K562 (cell line): ENCODE data around the gene KARS1. TPM values are rescaled to one million over a fixed set of nuclear protein-coding genes. Genes with fewer than 3 reads are reported as not detected.
A peak's percentile ranks its signal among the peaks of the same experiment; 100 is the strongest.

ENCODE experiments used
- ADNP ChIP-seq: fragments of 200-800 bp; sonication (Bioruptor generic); IDR thresholded peaks from 2 replicates; pipeline ENCODE4 v1.6.1; 2016; ENCODE audit warnings: missing genetic modification characterization, missing compliant biosample characterization
- BHLHE40 ChIP-seq: IDR thresholded peaks from 2 replicates; pipeline ENCODE4 v1.6.1; 2011; ENCODE audit warnings: low read length, improper control_type of control experiment
- CBX8 ChIP-seq: fragments of 200-600 bp; sonication (generic); IDR thresholded peaks from 2 replicates; pipeline ENCODE4 v1.6.1; 2012; ENCODE audit warnings: borderline replicate concordance, mixed run types, low read depth, mild to moderate bottlenecking, moderate library complexity, mixed read lengths, low read length, control low read depth, inconsistent platforms; ENCODE audit not compliant: poor library complexity, severe bottlenecking; ENCODE audit errors: extremely low read depth
- FOXK1 ChIP-seq: sonication (generic); formaldehyde crosslinking; IDR thresholded peaks from 2 replicates; pipeline ENCODE4 v1.8.0; 2022; ENCODE audit warnings: missing genetic modification reagents, mild to moderate bottlenecking, borderline replicate concordance
- GATAD2B ChIP-seq: fragments of 450-650 bp; IDR thresholded peaks from 2 replicates; pipeline ENCODE4 v1.6.1; 2017; ENCODE audit warnings: mild to moderate bottlenecking, borderline replicate concordance
- GTF2F1 ChIP-seq: IDR thresholded peaks from 2 replicates; pipeline ENCODE4 v1.6.1; 2011; ENCODE audit warnings: low read depth, low read length, improper control_type of control experiment
- HCFC1 ChIP-seq: IDR thresholded peaks from 2 replicates; pipeline ENCODE4 v1.6.1; 2012; ENCODE audit warnings: low read depth, low read length, improper control_type of control experiment
- HIVEP1 ChIP-seq: fragments of 250-450 bp; sonication (Bioruptor Pico); IDR thresholded peaks from 2 replicates; pipeline ENCODE4 v1.4.0; 2020; ENCODE audit warnings: mild to moderate bottlenecking
- KDM5B ChIP-seq: fragments of 200-600 bp; sonication (generic); IDR thresholded peaks from 2 replicates; pipeline ENCODE4 v1.6.1; 2012; ENCODE audit warnings: low read depth, mild to moderate bottlenecking, moderate library complexity, low read length, control low read depth, inconsistent platforms; ENCODE audit not compliant: insufficient replicate concordance
- NCOA1 ChIP-seq: fragments of 450-650 bp; IDR thresholded peaks from 2 replicates; pipeline ENCODE4 v1.6.1; 2016; ENCODE audit warnings: low read depth
- POLR2G ChIP-seq: fragments of 200-400 bp; formaldehyde crosslinking; IDR thresholded peaks from 2 replicates; pipeline ENCODE4 v1.6.1; 2017; ENCODE audit warnings: low read depth, mild to moderate bottlenecking, antibody characterized with exemption, low read length, moderate library complexity
- POU5F1 ChIP-seq: fragments of 150-350 bp; IDR thresholded peaks from 2 replicates; pipeline ENCODE4 v1.6.1; 2014; ENCODE audit warnings: borderline replicate concordance, low read length, low read depth, mild to moderate bottlenecking; ENCODE audit not compliant: partially characterized antibody
- ZKSCAN3 ChIP-seq: fragments of 250-450 bp; sonication (Bioruptor Pico); IDR thresholded peaks from 2 replicates; pipeline ENCODE4 v1.4.0; 2020
- ZNF212 ChIP-seq: fragments of 450-650 bp; formaldehyde crosslinking; IDR thresholded peaks from 2 replicates; pipeline ENCODE4 v1.4.0; 2020; ENCODE audit warnings: mild to moderate bottlenecking
- polyA plus RNA-seq, 8 experiments: library from polyadenylated mRNA; depleted of rRNA in 4 of 8; stranded (reverse) in 5 of 8; unstranded in 3 of 8; fragments of >200 nt; fragmentation: Nextera tagmentation in 2 of 8; fragmentation: Illumina TruSeq in 1 of 8; extraction: Ambion mirVana in 2 of 8; extraction: Trizol in 1 of 8; gene quantifications; 2 replicates each; pipeline versions ENCODE4 v1.2.1 to v1.2.3, GENCODE V29; 2011 to 2014; ENCODE audit warnings: inconsistent platforms in 1 of 8, missing spikeins in 1 of 8
- total RNA-seq, 7 experiments: library from RNA; depleted of rRNA in 6 of 7; stranded (reverse); fragments of >200 nt in 6 of 7; fragmentation: Illumina TruSeq in 2 of 7; extraction: Trizol in 2 of 7; gene quantifications; 2 replicates each; pipeline versions ENCODE4 v1.2.1 to v1.2.3, GENCODE V29; 2011 to 2021; ENCODE audit warnings: low replicate concordance in 1 of 7
- TF ChIP-seq, protein P1 (sequence below): fragments of 250-450 bp; sonication (Bioruptor Pico); IDR thresholded peaks from 2 replicates; pipeline ENCODE4 v1.4.0; 2020; ENCODE audit warnings: mild to moderate bottlenecking, moderate library complexity
- TF ChIP-seq, protein P2 (sequence below): fragments of 250-450 bp; sonication (Bioruptor Pico); IDR thresholded peaks from 2 replicates; pipeline ENCODE4 v1.8.0; 2022; ENCODE audit warnings: inconsistent platforms
- TF ChIP-seq, protein P3 (sequence below): fragments of 450-650 bp; IDR thresholded peaks from 2 replicates; pipeline ENCODE4 v1.6.1; 2016; ENCODE audit warnings: low read depth, mild to moderate bottlenecking, moderate library complexity
- TF ChIP-seq, protein P4 (sequence below): sonication (generic); formaldehyde crosslinking; IDR thresholded peaks from 2 replicates; pipeline ENCODE4 v1.8.1; 2023; ENCODE audit warnings: mild to moderate bottlenecking, missing genetic modification reagents
- TF ChIP-seq, protein P5 (sequence below): fragments of 450-650 bp; formaldehyde crosslinking; IDR thresholded peaks from 2 replicates; pipeline ENCODE4 v1.4.0; 2020; ENCODE audit warnings: mild to moderate bottlenecking, moderate library complexity

KARS1 gene
- total and polyA plus RNA-seq, 9 of the 15 experiments (the other 6 are each of a cell fraction or from before 2014, with no cell fraction given): 223 to 386 (median 304) TPM

DNA sequence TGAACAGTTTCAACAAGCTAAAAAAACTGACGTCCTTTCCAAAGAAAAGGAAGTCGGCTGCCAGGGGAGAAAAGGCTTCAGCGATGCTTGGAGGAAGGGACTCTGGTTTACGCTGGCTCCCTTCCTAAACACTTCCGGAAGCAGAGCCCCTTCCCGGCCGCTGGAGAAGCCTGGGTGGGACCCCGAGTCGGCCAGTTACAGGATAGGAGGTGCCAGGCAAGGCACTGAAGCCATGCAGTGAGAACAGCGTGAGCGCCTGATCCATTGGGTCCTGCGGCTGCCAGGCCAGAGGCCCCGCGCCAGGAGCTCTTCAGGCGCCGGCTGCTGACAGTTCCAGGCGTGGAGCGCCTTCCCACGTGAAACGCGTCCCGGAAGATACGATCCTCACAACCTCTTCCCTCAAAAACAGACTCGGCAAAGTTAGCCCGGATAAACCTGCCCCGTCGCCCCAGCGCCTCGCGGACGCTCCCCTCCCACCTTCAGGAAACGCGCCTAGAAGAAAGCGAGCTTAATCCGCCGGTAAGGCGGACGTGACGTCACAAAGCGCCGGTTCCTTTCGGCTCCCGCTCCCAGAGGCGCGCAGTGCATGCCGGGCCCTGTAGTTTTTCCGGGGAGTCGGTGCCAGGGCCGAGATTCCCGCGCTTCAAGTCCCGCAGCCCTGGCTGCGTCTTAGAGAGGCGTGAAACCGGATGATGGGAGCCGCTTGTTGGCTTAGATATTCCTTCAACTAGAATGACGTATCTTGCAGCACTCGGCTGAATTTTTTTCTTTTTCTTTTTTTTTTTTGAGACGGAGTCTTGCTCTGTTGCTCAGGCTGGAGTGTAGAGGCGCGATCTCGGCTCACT is 24.5 kb downstream of the KARS1 start, which contains the start of gene ADAT1 (continued):
- no peak for TF ChIP-seq HIVEP1 (CRISPR knock-in tag)
- TF ChIP-seq ZKSCAN3 (CRISPR knock-in tag): no peak
- TF ChIP-seq NCOA1: no peak
- no peak for TF ChIP-seq FOXK1
- peak; percentile 94 for TF ChIP-seq POLR2G
- no peak for TF ChIP-seq GTF2F1
- no peak for TF ChIP-seq GATAD2B
- TF ChIP-seq POU5F1: peak; percentile 50
- TF ChIP-seq, protein P1, sequence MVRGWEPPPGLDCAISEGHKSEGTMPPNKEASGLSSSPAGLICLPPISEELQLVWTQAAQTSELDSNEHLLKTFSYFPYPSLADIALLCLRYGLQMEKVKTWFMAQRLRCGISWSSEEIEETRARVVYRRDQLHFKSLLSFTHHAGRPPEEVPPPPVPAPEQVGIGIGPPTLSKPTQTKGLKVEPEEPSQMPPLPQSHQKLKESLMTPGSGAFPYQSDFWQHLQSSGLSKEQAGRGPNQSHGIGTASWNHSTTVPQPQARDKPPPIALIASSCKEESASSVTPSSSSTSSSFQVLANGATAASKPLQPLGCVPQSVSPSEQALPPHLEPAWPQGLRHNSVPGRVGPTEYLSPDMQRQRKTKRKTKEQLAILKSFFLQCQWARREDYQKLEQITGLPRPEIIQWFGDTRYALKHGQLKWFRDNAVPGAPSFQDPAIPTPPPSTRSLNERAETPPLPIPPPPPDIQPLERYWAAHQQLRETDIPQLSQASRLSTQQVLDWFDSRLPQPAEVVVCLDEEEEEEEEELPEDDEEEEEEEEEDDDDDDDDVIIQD (CRISPR knock-in tag): no peak
- TF ChIP-seq BHLHE40: no peak
- TF ChIP-seq, protein P2, sequence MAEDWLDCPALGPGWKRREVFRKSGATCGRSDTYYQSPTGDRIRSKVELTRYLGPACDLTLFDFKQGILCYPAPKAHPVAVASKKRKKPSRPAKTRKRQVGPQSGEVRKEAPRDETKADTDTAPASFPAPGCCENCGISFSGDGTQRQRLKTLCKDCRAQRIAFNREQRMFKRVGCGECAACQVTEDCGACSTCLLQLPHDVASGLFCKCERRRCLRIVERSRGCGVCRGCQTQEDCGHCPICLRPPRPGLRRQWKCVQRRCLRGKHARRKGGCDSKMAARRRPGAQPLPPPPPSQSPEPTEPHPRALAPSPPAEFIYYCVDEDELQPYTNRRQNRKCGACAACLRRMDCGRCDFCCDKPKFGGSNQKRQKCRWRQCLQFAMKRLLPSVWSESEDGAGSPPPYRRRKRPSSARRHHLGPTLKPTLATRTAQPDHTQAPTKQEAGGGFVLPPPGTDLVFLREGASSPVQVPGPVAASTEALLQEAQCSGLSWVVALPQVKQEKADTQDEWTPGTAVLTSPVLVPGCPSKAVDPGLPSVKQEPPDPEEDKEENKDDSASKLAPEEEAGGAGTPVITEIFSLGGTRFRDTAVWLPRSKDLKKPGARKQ (CRISPR knock-in tag): no peak
- TF ChIP-seq HCFC1: peak; percentile 98
- TF ChIP-seq, protein P3, sequence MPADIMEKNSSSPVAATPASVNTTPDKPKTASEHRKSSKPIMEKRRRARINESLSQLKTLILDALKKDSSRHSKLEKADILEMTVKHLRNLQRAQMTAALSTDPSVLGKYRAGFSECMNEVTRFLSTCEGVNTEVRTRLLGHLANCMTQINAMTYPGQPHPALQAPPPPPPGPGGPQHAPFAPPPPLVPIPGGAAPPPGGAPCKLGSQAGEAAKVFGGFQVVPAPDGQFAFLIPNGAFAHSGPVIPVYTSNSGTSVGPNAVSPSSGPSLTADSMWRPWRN: no peak
- peak; percentile 85 for TF ChIP-seq KDM5B
- TF ChIP-seq, protein P4, sequence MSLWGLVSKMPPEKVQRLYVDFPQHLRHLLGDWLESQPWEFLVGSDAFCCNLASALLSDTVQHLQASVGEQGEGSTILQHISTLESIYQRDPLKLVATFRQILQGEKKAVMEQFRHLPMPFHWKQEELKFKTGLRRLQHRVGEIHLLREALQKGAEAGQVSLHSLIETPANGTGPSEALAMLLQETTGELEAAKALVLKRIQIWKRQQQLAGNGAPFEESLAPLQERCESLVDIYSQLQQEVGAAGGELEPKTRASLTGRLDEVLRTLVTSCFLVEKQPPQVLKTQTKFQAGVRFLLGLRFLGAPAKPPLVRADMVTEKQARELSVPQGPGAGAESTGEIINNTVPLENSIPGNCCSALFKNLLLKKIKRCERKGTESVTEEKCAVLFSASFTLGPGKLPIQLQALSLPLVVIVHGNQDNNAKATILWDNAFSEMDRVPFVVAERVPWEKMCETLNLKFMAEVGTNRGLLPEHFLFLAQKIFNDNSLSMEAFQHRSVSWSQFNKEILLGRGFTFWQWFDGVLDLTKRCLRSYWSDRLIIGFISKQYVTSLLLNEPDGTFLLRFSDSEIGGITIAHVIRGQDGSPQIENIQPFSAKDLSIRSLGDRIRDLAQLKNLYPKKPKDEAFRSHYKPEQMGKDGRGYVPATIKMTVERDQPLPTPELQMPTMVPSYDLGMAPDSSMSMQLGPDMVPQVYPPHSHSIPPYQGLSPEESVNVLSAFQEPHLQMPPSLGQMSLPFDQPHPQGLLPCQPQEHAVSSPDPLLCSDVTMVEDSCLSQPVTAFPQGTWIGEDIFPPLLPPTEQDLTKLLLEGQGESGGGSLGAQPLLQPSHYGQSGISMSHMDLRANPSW (CRISPR knock-in tag): 0 out of 2 replicates have a peak, but pooled peaks have one; percentile 82
- TF ChIP-seq, protein P5, sequence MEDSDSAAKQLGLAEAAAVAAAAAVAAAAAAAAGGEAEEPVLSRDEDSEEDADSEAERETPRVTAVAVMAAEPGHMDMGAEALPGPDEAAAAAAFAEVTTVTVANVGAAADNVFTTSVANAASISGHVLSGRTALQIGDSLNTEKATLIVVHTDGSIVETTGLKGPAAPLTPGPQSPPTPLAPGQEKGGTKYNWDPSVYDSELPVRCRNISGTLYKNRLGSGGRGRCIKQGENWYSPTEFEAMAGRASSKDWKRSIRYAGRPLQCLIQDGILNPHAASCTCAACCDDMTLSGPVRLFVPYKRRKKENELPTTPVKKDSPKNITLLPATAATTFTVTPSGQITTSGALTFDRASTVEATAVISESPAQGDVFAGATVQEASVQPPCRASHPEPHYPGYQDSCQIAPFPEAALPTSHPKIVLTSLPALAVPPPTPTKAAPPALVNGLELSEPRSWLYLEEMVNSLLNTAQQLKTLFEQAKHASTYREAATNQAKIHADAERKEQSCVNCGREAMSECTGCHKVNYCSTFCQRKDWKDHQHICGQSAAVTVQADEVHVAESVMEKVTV (CRISPR knock-in tag): no peak
- TF ChIP-seq ADNP: no peak
- 0 out of 2 replicates have a peak, but pooled peaks have one; percentile 42 for TF ChIP-seq ZNF212 (CRISPR knock-in tag)
- no peak for TF ChIP-seq CBX8
